HK-2 (cell line): ENCODE data around the gene MICAL2.
A peak's percentile ranks its signal among the peaks of the same experiment; 100 is the strongest.

Experiments
- DNase-seq: peaks from one replicate; pipeline ENCODE4 v3.0.0-alpha.2; 2018; ENCODE audit not compliant: unreplicated experiment

MICAL2 gene

DNA sequence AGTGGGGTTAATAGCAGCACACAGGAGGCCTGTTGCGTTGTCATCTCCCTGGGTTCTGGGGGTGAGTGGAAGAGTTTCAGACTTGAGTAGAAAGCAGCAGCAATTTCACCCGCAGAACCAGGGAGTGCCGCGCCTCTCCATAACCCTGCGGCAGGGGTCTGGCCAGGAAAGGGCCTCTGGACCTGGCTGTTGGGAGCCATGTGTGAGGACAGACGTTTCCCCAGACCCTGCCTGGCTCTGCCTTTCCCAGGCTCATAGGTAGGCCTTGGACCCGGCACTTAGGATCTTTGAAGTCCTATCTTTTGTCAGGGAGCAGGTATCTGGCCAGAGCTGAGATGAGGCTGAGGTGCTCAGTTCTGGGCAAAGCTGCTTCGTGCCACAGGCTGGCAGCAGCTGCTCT is 160.4 kb downstream of the MICAL2 start:
- no peak for DNase-seq

DNA sequence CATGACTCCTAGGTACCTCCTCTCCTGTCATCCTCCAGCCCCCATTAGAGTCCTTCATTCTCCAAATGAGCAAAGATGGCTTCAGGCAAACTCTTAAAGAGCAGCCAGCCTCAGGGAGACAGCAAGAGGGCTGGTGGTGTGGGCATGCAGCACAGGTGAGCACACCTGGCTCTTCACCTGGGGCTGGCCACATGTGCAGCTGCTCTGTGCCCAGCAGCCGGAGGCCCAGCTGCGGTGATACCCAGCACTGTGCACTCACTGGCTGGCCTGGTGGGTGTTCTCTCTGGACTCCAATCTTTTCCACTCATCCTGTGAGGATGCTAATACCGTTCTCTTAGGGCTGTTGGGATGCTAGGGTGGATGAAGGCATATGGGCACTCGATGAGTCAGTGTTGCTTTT is 160.9 kb downstream of the MICAL2 start:
- no peak for DNase-seq

DNA sequence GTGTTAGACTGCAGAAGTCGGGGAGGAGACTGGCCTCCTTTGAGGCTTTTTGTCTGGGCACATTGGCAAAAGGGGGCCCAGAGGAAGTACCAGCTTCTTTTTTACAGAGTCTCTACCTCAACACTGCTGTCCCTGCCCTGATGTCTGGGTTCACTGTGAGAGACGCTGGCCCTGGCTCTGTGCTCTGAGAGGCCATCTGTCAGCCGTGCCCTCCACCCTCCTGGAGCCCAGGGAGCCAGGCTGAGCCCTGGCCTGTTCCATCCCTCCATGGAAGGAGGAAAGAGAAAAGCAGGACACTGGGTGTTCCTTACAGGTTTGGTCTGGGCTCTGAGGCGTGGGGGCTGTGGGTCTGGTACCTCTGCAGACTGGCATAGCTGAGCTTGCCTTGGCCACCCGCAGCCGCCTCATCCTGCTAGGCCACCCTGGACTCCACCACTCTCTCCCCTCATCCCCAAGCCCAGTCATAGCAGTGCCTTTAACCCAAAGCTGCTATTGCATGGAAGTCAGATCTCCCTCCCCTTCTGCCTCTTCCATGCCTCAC is 161.5 kb downstream of the MICAL2 start:
- DNase-seq = no peak

DNA sequence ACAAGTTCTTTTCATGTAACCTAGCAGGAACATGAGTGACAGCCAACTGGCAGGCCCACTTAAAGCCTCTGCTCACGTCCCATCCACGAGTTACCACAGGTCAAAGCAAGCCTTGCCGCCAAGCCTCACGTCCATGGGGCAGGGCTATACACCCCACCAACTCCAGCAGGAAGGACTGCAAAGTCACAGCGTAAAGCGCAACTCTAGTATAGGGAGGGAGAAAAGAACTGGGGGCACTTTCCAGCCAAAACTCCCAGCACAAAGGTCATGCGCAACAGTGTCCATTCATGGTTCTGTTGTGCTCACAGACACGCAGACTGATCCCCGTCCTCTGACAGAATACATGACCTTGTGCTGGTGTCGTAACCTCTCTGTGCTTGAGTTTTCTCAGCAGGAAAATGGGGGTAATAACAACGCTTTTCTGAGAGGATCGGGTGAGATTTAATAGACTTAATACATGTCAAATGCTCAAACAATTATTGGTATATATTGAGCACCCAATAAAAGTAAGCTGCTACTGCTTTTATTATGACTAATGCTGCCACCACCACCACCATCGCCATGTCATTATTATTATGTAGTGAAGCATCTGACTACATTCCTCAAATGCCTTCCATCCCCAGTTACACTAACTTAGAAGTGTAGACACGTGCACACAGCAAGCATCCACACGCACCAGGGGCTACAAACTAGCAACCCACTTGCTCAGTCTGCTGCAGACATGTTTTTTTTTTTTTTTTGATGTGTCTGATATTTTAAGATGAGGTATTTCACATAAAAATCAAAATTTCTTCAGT is 162.6 kb downstream of the MICAL2 start:
- DNase-seq = no peak

DNA sequence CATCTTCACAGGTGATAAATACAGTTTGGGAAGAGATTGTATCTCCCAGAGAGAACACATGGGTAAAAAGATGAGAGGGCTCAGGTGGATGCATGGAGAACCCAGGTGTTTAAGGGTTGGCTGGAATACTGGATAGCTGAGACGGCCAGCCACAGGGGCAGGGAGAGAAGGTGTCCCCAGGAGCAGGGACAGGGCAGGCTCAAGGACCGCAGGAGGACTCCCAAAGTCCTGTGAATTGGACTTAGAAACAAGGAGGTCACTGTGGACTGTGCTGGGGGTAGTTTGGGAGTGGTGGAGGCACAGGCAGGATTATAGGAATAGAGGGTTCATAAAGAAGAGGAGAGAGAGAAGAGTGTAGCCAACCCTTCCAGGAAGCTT is 163.2 kb downstream of the MICAL2 start:
- DNase-seq = no peak

- DNase-seq = no peak
These were observed 163.7 kb downstream of the MICAL2 start for GRCh38 chr11:12274056-12274455.

GRCh38 chr11:12274558-12275197 is 164.3 kb downstream of the MICAL2 start:
- DNase-seq = no peak

GRCh38 chr11:12275818-12276217 is 165.4 kb downstream of the MICAL2 start:
- DNase-seq = no peak

- DNase-seq = no peak
These were observed 166.0 kb downstream of the MICAL2 start for GRCh38 chr11:12276356-12276755.

DNA sequence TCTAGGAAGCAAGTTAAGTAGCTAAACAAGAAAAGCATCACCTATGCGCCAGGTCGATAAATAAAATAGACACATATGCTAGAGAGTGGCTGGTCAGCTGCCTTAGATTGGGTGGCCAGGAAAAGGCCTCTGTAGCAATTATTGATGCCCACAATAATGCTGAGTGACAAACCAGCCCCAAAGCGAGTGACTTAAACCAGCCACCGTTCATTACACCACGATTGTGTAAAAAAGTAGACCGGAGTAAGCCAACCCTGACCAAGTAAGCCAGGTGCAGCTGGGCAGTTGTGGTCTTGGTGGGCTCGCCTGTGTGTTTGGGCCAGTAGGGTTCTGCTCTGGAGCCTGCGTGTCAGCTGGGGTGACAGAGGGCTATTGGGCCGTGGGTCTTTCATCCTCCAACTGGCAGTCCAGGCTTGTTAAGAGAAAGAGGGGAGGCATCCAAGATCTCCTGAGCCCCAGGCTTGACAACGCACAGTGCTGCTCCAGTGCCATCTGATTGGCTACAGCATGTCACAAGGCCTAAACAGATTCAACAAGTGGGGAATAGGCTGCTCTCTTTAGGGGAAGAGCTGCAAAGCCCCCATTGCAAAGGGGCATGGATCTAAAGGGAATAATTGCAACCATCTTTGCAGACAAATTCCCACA is 166.6 kb downstream of the MICAL2 start:
- no peak for DNase-seq

- no peak for DNase-seq
These were observed 168.6 kb downstream of the MICAL2 start for GRCh38 chr11:12278766-12279671.

DNA sequence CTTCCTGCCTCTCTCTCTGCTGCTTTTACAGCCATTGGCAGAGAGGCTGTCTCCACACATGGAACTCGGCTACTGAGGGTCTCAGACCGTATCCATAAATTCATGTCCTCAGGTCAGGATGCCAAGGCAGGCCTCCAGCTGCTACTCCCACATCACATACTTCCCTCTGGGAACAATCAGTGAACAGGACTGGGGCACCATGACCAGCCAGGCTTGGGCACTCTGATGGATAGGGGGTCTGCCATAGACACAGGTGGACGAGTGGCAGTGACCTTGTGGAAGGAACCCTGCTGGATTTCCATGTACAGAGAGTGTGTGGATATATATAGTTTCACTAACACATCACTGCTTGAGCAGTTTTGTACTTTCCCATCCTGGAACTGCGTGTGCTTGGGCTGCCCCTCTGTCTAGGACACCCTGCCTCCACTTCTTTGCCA is 169.3 kb downstream of the MICAL2 start:
- no peak for DNase-seq

- no peak for DNase-seq
These were observed 169.9 kb downstream of the MICAL2 start for GRCh38 chr11:12280199-12280837.

- DNase-seq = no peak
These were observed 170.6 kb downstream of the MICAL2 start for GRCh38 chr11:12280838-12281565.

DNA sequence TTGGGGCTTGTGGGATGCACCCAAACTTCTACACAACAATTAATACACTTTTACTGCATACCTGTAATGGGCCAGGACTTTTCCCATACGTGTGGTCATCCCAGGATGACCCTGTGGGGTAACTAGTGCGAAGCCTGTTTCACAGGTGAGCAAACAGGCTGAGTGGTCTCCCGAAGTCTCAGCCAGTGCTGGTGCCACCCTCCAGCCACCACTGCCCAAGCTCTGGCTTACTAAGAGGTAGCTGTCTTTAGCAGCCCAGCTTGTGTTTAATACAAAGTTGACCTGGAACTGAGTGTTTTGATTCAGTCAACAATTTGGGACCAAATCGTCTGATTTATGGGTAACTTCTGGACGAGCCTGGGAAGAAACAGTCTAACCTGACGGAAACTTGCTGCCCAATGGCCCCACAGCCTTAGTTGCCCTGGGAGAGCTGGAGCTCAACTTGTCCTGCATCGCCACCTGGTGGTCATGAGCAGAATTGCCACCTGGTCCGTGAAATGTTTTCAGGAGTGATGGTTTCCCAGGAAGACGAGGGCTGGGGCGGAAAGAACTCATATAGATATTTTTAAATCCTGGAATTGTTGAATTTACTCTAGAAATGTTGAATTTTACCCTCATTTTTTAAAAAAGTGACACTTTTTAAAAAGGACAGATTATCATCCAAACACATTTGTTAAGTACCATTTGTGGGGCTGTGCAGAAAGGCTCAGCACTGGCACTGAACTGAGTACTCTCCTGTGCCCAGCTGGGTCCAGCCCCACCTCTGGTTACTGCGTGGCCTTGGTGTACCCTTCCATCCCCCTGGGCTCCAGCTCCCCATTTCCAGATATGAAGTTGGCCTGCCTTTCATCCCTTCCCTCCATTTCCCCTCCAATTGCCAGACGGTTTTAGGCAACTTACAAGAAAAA is 171.4 kb downstream of the MICAL2 start:
- peak; percentile 83 for DNase-seq

DNA sequence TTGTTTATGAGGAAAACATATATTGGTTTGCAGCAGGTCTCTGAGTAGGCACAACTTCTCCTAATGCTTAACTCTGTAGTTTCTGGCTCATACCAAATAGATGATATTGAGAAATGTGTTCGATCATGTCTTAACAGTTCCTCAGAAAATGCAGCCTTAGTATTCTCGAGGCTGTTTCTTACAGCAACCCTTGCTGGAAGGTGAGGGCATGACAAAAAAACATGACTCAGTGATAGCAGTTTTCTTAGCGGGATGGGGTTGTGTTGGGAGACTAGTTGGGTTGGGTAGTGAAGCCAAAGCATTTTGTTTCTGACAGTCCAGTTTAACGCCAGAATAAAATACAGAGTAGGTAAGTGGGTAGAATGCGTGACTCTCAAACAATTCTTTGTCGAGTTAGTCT is 172.3 kb downstream of the MICAL2 start:
- DNase-seq = no peak

- no peak for DNase-seq
These were observed 174.1 kb downstream of the MICAL2 start for GRCh38 chr11:12284316-12285050.

- DNase-seq = no peak
These were observed 174.7 kb downstream of the MICAL2 start for GRCh38 chr11:12285106-12285505.

DNA sequence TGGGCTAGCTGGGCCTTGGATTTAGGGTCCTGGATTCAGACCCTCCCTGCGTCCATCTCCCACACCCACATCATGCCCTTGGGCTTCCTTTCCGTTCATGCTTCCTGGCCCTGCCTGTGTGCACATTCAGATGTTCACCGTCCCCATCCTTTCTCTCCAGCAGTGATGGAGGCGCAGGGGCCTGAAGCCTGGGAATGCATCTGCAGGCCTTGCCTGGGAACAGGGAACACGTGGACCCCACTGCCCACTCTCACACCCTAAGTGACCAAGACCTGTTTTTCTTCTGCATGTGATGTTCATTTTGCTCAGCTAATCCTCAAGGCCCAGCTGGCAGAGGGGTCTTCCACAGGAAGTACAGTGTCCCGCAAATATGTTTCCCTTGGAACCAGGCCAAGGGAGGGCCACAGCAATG is 175.4 kb downstream of the MICAL2 start:
- no peak for DNase-seq
